ENCODE data around the gene SMARCD2. TPM values are rescaled to one million over a fixed set of nuclear protein-coding genes. Genes with fewer than 3 reads are reported as not detected.
"Not testable (repeated sequence)": the region's sequence is repeated elsewhere in the genome, so short reads cannot be mapped to it uniquely, and the experiment has no call there.

The SMARCD2 gene
- polyA plus RNA-seq, 2 of the 4 experiments (the other 2 are of a cell fraction), result 40.4 to 52.7 TPM

DNA sequence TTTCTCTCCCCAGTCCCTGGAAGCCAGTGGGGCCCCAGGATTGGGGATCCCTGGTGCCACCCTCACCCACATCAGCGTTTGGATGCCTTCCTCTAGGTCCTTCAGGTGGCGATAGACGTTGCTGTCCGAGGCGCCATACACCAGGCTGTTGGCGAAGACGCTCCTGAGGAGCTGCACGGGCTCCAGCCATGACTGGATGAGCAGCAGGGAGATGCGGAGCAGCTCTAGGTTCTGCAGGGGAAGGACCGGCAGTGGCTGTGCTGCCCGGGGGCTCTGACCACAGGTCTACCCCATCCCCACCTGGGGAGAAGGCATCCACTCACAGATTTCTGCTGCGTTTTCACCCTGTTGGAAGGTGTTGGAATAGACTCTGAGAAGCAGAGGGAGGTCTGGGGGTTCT, 38.2 kb upstream of the SMARCD2 start:
- 70% methylated on average over 12 of the region's 12 CpGs for WGBS (ENCODE audit: missing lambda C conversion rate)
- TF ChIP-seq EHF (CRISPR knock-in tag; IDR thresholded peaks at IDR 0.05) (no peak), BHLHE40 (IDR thresholded peaks at IDR 0.05; ENCODE audit: low read depth, low read length) (no peak), NR3C1 (IDR thresholded peaks at IDR 0.05) (no peak), KDM1A (IDR thresholded peaks at IDR 0.05; ENCODE audit: low read depth) (no peak), TFCP2L1 (CRISPR knock-in tag; IDR thresholded peaks at IDR 0.05) (no peak), RAD21 (conservative IDR thresholded peaks at IDR 0.05 in 1 of 2, IDR thresholded peaks at IDR 0.05 in 1 of 2) (no peak), KDM5A (IDR thresholded peaks at IDR 0.05) (no peak)
- DNase-seq (ENCODE audit: low read depth in 1 of 2, low spot score in 1 of 2) (no peak), ATAC-seq (peak; percentile 6 to 9; a peak in 2 of 6 replicates), FAIRE-seq (no peak)
- ChIA-PET POLR2A (no interaction called here), CTCF (interaction anchor here (0.6 to 4.4 kb wide), 8 partner anchors 9 to 94 kb away, joined by 3 to 56 read pairs (median 6); partner anchors contain the start of gene CSHL1)
- Histone ChIP-seq H3K27ac (no peak overlapping the region), H3K4me1 (no peaks in the 10 kb centered on the region), H3K4me3 (no peak overlapping the region), H3K4me2 (no peak overlapping the region), H3K9me3 (no peaks in the 10 kb centered on the region; the same call in 2 of the 3 replicates)

- H3K4me2 ChIP-seq; H3K9me3 ChIP-seq; H3K27ac ChIP-seq; H3K4me1 ChIP-seq; DNase-seq (ENCODE audit: low read depth in 1 of 2, low spot score in 1 of 2); ATAC-seq; H3K4me3 ChIP-seq; POLR2A ChIA-PET; FAIRE-seq: not testable (repeated sequence)
- CTCF ChIA-PET, result interaction anchor here (0.5 to 3.9 kb wide), 9 partner anchors 11 to 262 kb away, joined by 3 to 30 read pairs (median 3); partner anchors contain the start of gene CSHL1
- WGBS (ENCODE audit: missing lambda C conversion rate), result 43% methylated on average over 9 of the region's 9 CpGs
Measured at GRCh38 chr17:63878413-63878812, 35.9 kb upstream of the SMARCD2 start.

DNA sequence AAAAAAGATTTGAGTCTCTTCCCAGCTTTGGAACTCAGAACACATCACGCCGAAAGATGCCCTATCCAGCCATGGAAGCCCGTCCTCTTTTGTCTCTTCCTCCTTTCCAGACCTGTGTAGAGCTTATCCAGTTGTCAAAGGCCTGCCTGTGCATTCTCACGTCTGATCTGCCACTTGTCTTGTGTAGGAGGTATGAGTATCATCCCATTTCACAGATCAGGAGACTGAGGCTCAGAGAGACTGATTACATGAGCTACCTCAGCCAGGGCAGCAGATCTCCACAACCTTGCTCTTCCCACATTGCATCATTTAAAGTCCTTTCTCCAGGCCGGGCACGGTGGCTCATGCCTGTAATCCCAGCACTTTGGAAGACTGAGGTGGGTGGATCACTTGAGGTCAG, 32.2 kb upstream of the SMARCD2 start:
- H3K4me2 ChIP-seq; H3K4me3 ChIP-seq; FAIRE-seq; H3K9me3 ChIP-seq; ATAC-seq; H3K4me1 ChIP-seq; H3K27ac ChIP-seq; DNase-seq (ENCODE audit: low read depth in 1 of 2, low spot score in 1 of 2); POLR2A ChIA-PET: not testable (repeated sequence)
- 68% methylated on average over 6 of the region's 6 CpGs for WGBS (ENCODE audit: missing lambda C conversion rate)
- CTCF ChIA-PET, result interaction anchor here (0.9 to 4.4 kb wide), 6 partner anchors 8 to 263 kb away, joined by 3 to 21 read pairs (median 4); no protein-coding TSS in a partner anchor

DNA sequence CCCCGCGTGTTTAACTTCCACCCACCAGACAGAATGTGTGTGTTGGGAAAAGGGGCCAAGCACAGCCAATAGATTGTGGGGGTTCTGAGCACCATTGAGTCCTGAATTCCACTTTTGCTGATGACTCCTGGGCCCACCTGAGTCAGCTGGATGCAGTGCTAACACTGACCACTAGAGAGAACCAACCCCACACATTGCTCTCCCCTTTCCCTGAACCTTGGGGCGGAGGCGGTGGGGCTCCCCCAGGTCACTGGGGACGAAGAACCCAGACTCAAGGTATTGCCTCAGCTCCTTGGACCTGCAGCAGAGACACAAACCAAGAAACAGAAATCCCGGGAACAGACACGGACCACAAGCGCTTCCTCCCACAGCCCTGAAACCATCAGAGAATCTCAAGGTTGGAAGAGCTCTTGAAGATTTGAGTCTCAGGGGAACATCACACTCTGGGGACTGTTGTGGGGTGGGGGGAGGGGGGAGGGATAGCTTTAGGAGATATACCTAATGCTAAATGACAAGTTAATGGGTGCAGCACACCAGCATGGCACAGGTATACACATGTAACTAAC, 31.7 kb upstream of the SMARCD2 start:
- DNase-seq (ENCODE audit: low read depth in 1 of 2, low spot score in 1 of 2); H3K27ac ChIP-seq; H3K9me3 ChIP-seq; POLR2A ChIA-PET; H3K4me2 ChIP-seq; FAIRE-seq; H3K4me3 ChIP-seq; H3K4me1 ChIP-seq: not testable (repeated sequence)
- ATAC-seq, result peak in 1 of 2 experiments; percentile 71; a peak in 3 of 6 replicates
- CTCF ChIA-PET, result interaction anchor here (0.9 to 4.4 kb wide), 6 partner anchors 8 to 263 kb away, joined by 3 to 21 read pairs (median 4); no protein-coding TSS in a partner anchor
- 72% methylated on average over 6 of the region's 8 CpGs for WGBS (ENCODE audit: missing lambda C conversion rate)

DNA sequence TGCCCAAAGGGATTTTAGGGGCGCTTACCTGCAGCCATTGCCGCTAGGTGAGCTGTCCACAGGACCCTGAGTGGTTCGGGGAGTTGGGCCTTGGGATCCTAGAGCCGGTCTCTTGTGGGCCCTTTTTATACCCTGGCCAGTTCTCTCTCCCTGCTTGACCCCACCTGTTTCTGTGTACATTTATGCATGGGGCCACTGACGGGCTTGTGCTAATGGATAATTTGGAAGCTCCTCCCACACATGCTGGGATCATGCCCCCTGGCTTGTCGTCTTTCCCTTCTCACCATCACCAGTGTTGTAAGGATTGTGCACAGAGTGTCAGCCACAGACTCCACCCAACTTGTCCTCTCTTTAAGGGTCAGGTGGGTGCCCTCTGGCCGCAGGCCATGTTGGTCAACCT, 31.1 kb upstream of the SMARCD2 start, which contains the start of gene CSH2:
Gene CSH2 (minus strand): TSS at position 101 of the 400 bp plus-strand sequence. CDS start 63 bp downstream, at position 38.
- CTCF ChIA-PET, result interaction anchor here (1.1 to 4.4 kb wide), 3 partner anchors 16 to 264 kb away, joined by 3 to 21 read pairs (median 3); no protein-coding TSS in a partner anchor
- H3K4me1 ChIP-seq; DNase-seq (ENCODE audit: low read depth in 1 of 2, low spot score in 1 of 2); ATAC-seq; H3K27ac ChIP-seq; H3K4me3 ChIP-seq; H3K4me2 ChIP-seq; FAIRE-seq; H3K9me3 ChIP-seq; POLR2A ChIA-PET: not testable (repeated sequence)
- WGBS (ENCODE audit: missing lambda C conversion rate), result 49% methylated on average over 6 of the region's 7 CpGs

GRCh38 chr17:63871646-63872365, 29.3 kb upstream of the SMARCD2 start:
- H3K4me1 ChIP-seq; DNase-seq (ENCODE audit: low read depth in 1 of 2, low spot score in 1 of 2); H3K4me3 ChIP-seq; ATAC-seq; H3K4me2 ChIP-seq; H3K9me3 ChIP-seq; FAIRE-seq; POLR2A ChIA-PET; H3K27ac ChIP-seq: not testable (repeated sequence)
- 70% methylated on average over 15 of the region's 15 CpGs for WGBS (ENCODE audit: missing lambda C conversion rate)
- CTCF ChIA-PET, result interaction anchor here (7.7 kb wide), 1 partner anchor 11 kb away, joined by 56 read pairs; the partner anchor contains the start of gene GH2

GRCh38 chr17:63870292-63870665, 27.8 kb upstream of the SMARCD2 start:
- H3K4me3 ChIP-seq; POLR2A ChIA-PET; H3K9me3 ChIP-seq; ATAC-seq; DNase-seq (ENCODE audit: low read depth in 1 of 2, low spot score in 1 of 2); H3K27ac ChIP-seq; FAIRE-seq; H3K4me2 ChIP-seq; H3K4me1 ChIP-seq: not testable (repeated sequence)
- WGBS (ENCODE audit: missing lambda C conversion rate), result 84% methylated on average over 4 of the region's 4 CpGs
- CTCF ChIA-PET, result interaction anchor here (1.1 to 7.7 kb wide), 5 partner anchors 12 to 32 kb away, joined by 4 to 90 read pairs (median 44); partner anchors contain the start of gene GH2

Data from A549 (cell line).